IPS DF 19.7 (cell line): ENCODE measurements around the gene PALB2.

Experiments
- DNase-seq: peaks from one replicate; pipeline ENCODE4 v3.0.0-alpha.2; 2013; ENCODE audit warnings: low read depth, low spot score

PALB2 gene

GRCh38 chr16:23554536-23554935 lies 86.6 kb downstream of the PALB2 start:
- no peak for DNase-seq
